GM18868 (cell line): ENCODE results near the gene TMEM221.

Experiments
- ATAC-seq: cut with Tn5 transposase; IDR thresholded peaks from one replicate; pipeline ENCODE4 v1.9.1; 2021; ENCODE audit warnings: mild to moderate bottlenecking, moderate library complexity; ENCODE audit not compliant: unreplicated experiment

TMEM221 gene

GRCh38 chr19:17406046-17406886 is 42.2 kb downstream of the TMEM221 start:
- peak; percentile 19 for ATAC-seq

- peak; percentile 83 for ATAC-seq
Measured at GRCh38 chr19:17405250-17406045, 43.0 kb downstream of the TMEM221 start, which contains the start of gene BST2. Gene BST2 (minus strand): TSS chr19:17405630. CDS start chr19:17405575, 55 bp downstream.

- peak; percentile 20 for ATAC-seq
Measured at GRCh38 chr19:17404621-17405249, 43.7 kb downstream of the TMEM221 start.

GRCh38 chr19:17404015-17404414 is 44.5 kb downstream of the TMEM221 start:
- no peak for ATAC-seq

- ATAC-seq: no peak
Measured at GRCh38 chr19:17402982-17403855, 45.2 kb downstream of the TMEM221 start.

GRCh38 chr19:17401628-17402027 is 46.8 kb downstream of the TMEM221 start:
- ATAC-seq: no peak

- no peak for ATAC-seq
Measured at GRCh38 chr19:17398902-17399527, 49.5 kb downstream of the TMEM221 start.

- ATAC-seq: no peak
Measured at GRCh38 chr19:17394891-17395415, 53.5 kb downstream of the TMEM221 start.

GRCh38 chr19:17393914-17394313 is 54.6 kb downstream of the TMEM221 start, which contains the start of gene CCDC194:
Gene CCDC194 (minus strand): TSS chr19:17394196. CDS start chr19:17394158, 38 bp downstream.
- no peak for ATAC-seq

- ATAC-seq: no peak
Measured at GRCh38 chr19:17393002-17393401, 55.5 kb downstream of the TMEM221 start.

- no peak for ATAC-seq
Measured at GRCh38 chr19:17391371-17392151, 56.9 kb downstream of the TMEM221 start.

- peak; percentile 81 for ATAC-seq
Measured at GRCh38 chr19:17390665-17391370, 57.6 kb downstream of the TMEM221 start.

- ATAC-seq: no peak
Measured at GRCh38 chr19:17389957-17390664, 58.4 kb downstream of the TMEM221 start.

GRCh38 chr19:17389288-17389687 is 59.2 kb downstream of the TMEM221 start:
- ATAC-seq: no peak

- no peak for ATAC-seq
Measured at GRCh38 chr19:17385878-17386611, 62.4 kb downstream of the TMEM221 start.
